Body of pancreas (tissue), 4 donors: ENCODE measurements around the gene PDZK1IP1. TPM values are rescaled to one million over a fixed set of nuclear protein-coding genes. Genes with fewer than 3 reads are reported as not detected.
A peak's percentile ranks its signal among the peaks of the same experiment; 100 is the strongest.

Experiments
- ATAC-seq: fragments of 150-250 bp; one replicate; pipeline ENCODE4 v1.9.1; 2016
- DNase-seq, 4 donors: peaks; one replicate each; pipeline ENCODE4 v3.0.0-alpha.2; 2019
- H3K27ac ChIP-seq, 4 donors: fragments of 200-600 bp; sonication (generic); 1 replicate in 3 of 4; 2 replicates in 1 of 4; pipeline versions ENCODE4 v1.5.1 to v1.6.1; 2016 to 2019; ENCODE audit warnings: mild to moderate bottlenecking in 1 of 4, mixed read lengths in 1 of 4, moderate library complexity in 1 of 4
- H3K27me3 ChIP-seq, 2 donors: fragments of 200-600 bp; sonication (generic); one replicate each; pipeline ENCODE4 v1.6.0; 2016; ENCODE audit warnings: mild to moderate bottlenecking in 1 of 2
- H3K36me3 ChIP-seq, 2 donors: fragments of 200-600 bp; sonication (generic); replicated peaks in 1 of 2; 2 replicates each; pipeline ENCODE4 v1.5.1; 2016; ENCODE audit warnings: low read depth in 2 of 2; ENCODE audit not compliant: insufficient read depth in 1 of 2
- H3K4me1 ChIP-seq: fragments of 200-600 bp; sonication (generic); one replicate; pipeline ENCODE4 v1.6.0; 2016
- H3K4me3 ChIP-seq, 2 donors: fragments of 200-600 bp; sonication (generic); 1 replicate in 1 of 2; 2 replicates in 1 of 2; pipeline ENCODE4 v1.5.1; 2016 to 2019
- H3K9me3 ChIP-seq, 3 donors: fragments of 200-600 bp; sonication (generic); 1 replicate in 2 of 3; 2 replicates in 1 of 3; pipeline ENCODE4 v1.5.1; 2016
- CTCF ChIP-seq, 7 experiments: fragments of 450-650 bp in 4 of 7; fragments of 200-600 bp in 3 of 7; sonication (generic) in 3 of 7; IDR thresholded peaks; one replicate each; pipeline ENCODE4 v1.5.1; 2016 to 2019; ENCODE audit warnings: antibody characterized with exemption in 7 of 7
- POLR2A ChIP-seq, 3 donors: fragments of 450-650 bp; IDR thresholded peaks; one replicate each; pipeline ENCODE4 v1.6.1; 2016; ENCODE audit warnings: antibody characterized with exemption in 3 of 3, mild to moderate bottlenecking in 2 of 3
- WGBS, 2 donors: methylation state at CpG; one replicate each; pipeline ENCODE4 v1.1.5; 2017; 5-methylcytosine and 5-hydroxymethylcytosine counted together
- intact Hi-C: fragments of 100-400 bp; cut with DNase I; formaldehyde crosslinking; loops from one replicate; pipeline ENCODE4 v1.15.1; 2023
- total RNA-seq, 2 donors: library from RNA; depleted of rRNA; stranded (reverse); fragments of >200 nt; gene quantifications; one replicate each; pipeline ENCODE4 v1.1.0, GENCODE V29; 2016

PDZK1IP1 gene
- 10 to 100 TPM; 54.2 to 56.4 TPM for total RNA-seq

- Histone ChIP-seq H3K4me1 (peaks cover 45% of the 10 kb centered on the region), H3K4me3 (no peak within 1 kb of the TSS), H3K9me3 (no peaks in the 10 kb centered on the region), H3K27ac (peak within 1 kb of the TSS; percentile 84 to 92 (median 88)), H3K27me3 (no peaks in the 10 kb centered on the region), H3K36me3 (no peaks in the 10 kb centered on the region)
- 18 to 27% methylated on average over 12 to 16 of the region's 16 CpGs for WGBS, 2 donors
- DNase-seq = peak; percentile 91 to 94 (median 94)
- peak; percentile 83 for ATAC-seq
- peak in 2 of 3 donors; percentile 57 to 71 for TF ChIP-seq POLR2A (IDR thresholded peaks at IDR 0.05)
- TF ChIP-seq CTCF (IDR thresholded peaks at IDR 0.05) = peak in 1 of 7 experiments; percentile 1
- intact Hi-C loops = loop anchor here (10.0 kb wide), 2 partner anchors 235 to 535 kb away; no protein-coding TSS in a partner anchor
Observed at GRCh38 chr1:47189844-47190508, at the start of gene PDZK1IP1. TSS of gene PDZK1IP1 (minus strand) at chr1:47190036. CDS start at chr1:47189932, 104 bp downstream.

- no peak for TF ChIP-seq CTCF (IDR thresholded peaks at IDR 0.05)
- no peak for TF ChIP-seq POLR2A (IDR thresholded peaks at IDR 0.05)
- Histone ChIP-seq H3K4me3 (no peak overlapping the region), H3K4me1 (no peaks in the 10 kb centered on the region), H3K27me3 (no peaks in the 10 kb centered on the region), H3K9me3 (no peaks in the 10 kb centered on the region), H3K36me3 (no peaks in the 10 kb centered on the region), H3K27ac (no peak overlapping the region)
- no peak for ATAC-seq
- intact Hi-C loops = no loop called here
- no peak for DNase-seq
- WGBS, 2 donors = 55 to 67% methylated on average over 5 of the region's 5 CpGs
Observed at GRCh38 chr1:47238935-47239592, 49.2 kb upstream of the PDZK1IP1 start.

- Histone ChIP-seq H3K36me3 (no peaks in the 10 kb centered on the region), H3K27me3 (peaks cover 0 to 25% of the 10 kb centered on the region in 2 donors), H3K9me3 (no peaks in the 10 kb centered on the region), H3K4me3 (no peak overlapping the region), H3K27ac (no peak overlapping the region), H3K4me1 (peaks cover 12% of the 10 kb centered on the region)
- ATAC-seq (no peak), DNase-seq (no peak)
- intact Hi-C loops = no loop called here
- WGBS, 2 donors = 59 to 94% methylated on average over 4 of the region's 4 CpGs
- TF ChIP-seq CTCF (IDR thresholded peaks at IDR 0.05) = no peak
- no peak for TF ChIP-seq POLR2A (IDR thresholded peaks at IDR 0.05)
Observed at GRCh38 chr1:47235806-47236205, 46.0 kb upstream of the PDZK1IP1 start.

GRCh38 chr1:47235241-47235681 lies 45.4 kb upstream of the PDZK1IP1 start:
- no peaks in the 10 kb centered on the region for H3K9me3 ChIP-seq
- no peaks in the 10 kb centered on the region for H3K36me3 ChIP-seq
- H3K4me1 ChIP-seq = peaks cover 14% of the 10 kb centered on the region
- ATAC-seq (no peak), DNase-seq (peak in 2 of 4 donors; percentile 15 to 19)
- WGBS, 2 donors = 24 to 48% methylated on average over 9 to 21 of the region's 21 CpGs
- no peak overlapping the region for H3K4me3 ChIP-seq
- intact Hi-C loops = no loop called here
- no peak for TF ChIP-seq CTCF (IDR thresholded peaks at IDR 0.05)
- TF ChIP-seq POLR2A (IDR thresholded peaks at IDR 0.05) = no peak
- peaks cover 0 to 30% of the 10 kb centered on the region in 2 donors for H3K27me3 ChIP-seq
- H3K27ac ChIP-seq = no peak overlapping the region
